HepG2 (cell line): ENCODE measurements around the gene AFF4. TPM values are rescaled to one million over a fixed set of nuclear protein-coding genes. Genes with fewer than 3 reads are reported as not detected.

Experiments
- ATAD3A ChIP-seq: sonication (generic); formaldehyde crosslinking; IDR thresholded peaks from 2 replicates; pipeline ENCODE4 v1.4.0; 2020; ENCODE audit warnings: missing genetic modification reagents
- JDP2 ChIP-seq: sonication (generic); formaldehyde crosslinking; IDR thresholded peaks from 2 replicates; pipeline ENCODE4 v1.8.1; 2022; ENCODE audit warnings: missing genetic modification reagents, borderline replicate concordance
- MYNN ChIP-seq: sonication (generic); formaldehyde crosslinking; IDR thresholded peaks from 2 replicates; pipeline ENCODE4 v1.4.0; 2020; ENCODE audit warnings: mild to moderate bottlenecking, low read depth, missing genetic modification reagents
- PCBP1 ChIP-seq: fragments of 200-400 bp; formaldehyde crosslinking; IDR thresholded peaks from 2 replicates; pipeline ENCODE4 v1.6.1; 2017; ENCODE audit warnings: mild to moderate bottlenecking, low read depth, low read length, borderline replicate concordance
- REL ChIP-seq: sonication (generic); formaldehyde crosslinking; conservative IDR thresholded peaks from 2 replicates; pipeline ENCODE4 v1.8.0; 2022; ENCODE audit warnings: mild to moderate bottlenecking, missing genetic modification reagents, moderate library complexity
- SKI ChIP-seq: fragments of 450-650 bp; IDR thresholded peaks from one replicate; pipeline ENCODE4 v1.6.1; 2018; ENCODE audit warnings: mild to moderate bottlenecking; ENCODE audit not compliant: partially characterized antibody
- ZNF703 ChIP-seq: sonication (generic); formaldehyde crosslinking; IDR thresholded peaks from 2 replicates; pipeline ENCODE4 v1.5.1; 2020; ENCODE audit warnings: missing genetic modification reagents, mild to moderate bottlenecking, moderate library complexity, borderline replicate concordance
- ZNF781 ChIP-seq: sonication (generic); formaldehyde crosslinking; IDR thresholded peaks from 2 replicates; pipeline ENCODE4 v1.5.1; 2020; ENCODE audit warnings: borderline replicate concordance, mild to moderate bottlenecking, missing genetic modification reagents; ENCODE audit errors: not compliant biosample characterization
- ZSCAN29 ChIP-seq: sonication (generic); formaldehyde crosslinking; conservative IDR thresholded peaks from 2 replicates; pipeline ENCODE4 v1.4.0; 2020; ENCODE audit warnings: mild to moderate bottlenecking, missing genetic modification reagents
- ZZZ3 ChIP-seq: sonication (generic); formaldehyde crosslinking; IDR thresholded peaks from 2 replicates; pipeline ENCODE4 v1.4.0; 2020; ENCODE audit warnings: missing genetic modification reagents, mild to moderate bottlenecking, borderline replicate concordance
- polyA plus RNA-seq, 8 experiments: library from polyadenylated mRNA; depleted of rRNA in 3 of 8; stranded (reverse) in 7 of 8; unstranded in 1 of 8; fragments of >200 nt; fragmentation: Illumina TruSeq in 4 of 8; extraction: Trizol in 4 of 8; gene quantifications; 2 replicates each; pipeline versions ENCODE4 v1.2.1 to v1.2.3, GENCODE V29; 2011 to 2016; ENCODE audit warnings: low read depth in 4 of 8, missing spikeins in 1 of 8, mixed read lengths in 1 of 8; ENCODE audit not compliant: insufficient read depth in 1 of 8
- total RNA-seq, 5 experiments: library from RNA; depleted of rRNA; stranded (reverse); fragments of >200 nt; fragmentation: Illumina TruSeq; extraction: Trizol; gene quantifications; 2 replicates each; pipeline ENCODE4 v1.2.3, GENCODE V29; 2016; ENCODE audit warnings: low read depth in 1 of 5
- TF ChIP-seq, protein P1 (sequence below): sonication (generic); formaldehyde crosslinking; IDR thresholded peaks from 2 replicates; pipeline ENCODE4 v1.4.0; 2020; ENCODE audit warnings: missing genetic modification reagents
- TF ChIP-seq, protein P2 (sequence below): fragments of 450-650 bp; IDR thresholded peaks from 2 replicates; pipeline ENCODE4 v1.6.1; 2017
- TF ChIP-seq, protein P3 (sequence below): sonication (generic); formaldehyde crosslinking; IDR thresholded peaks from 2 replicates; pipeline ENCODE4 v1.5.0; 2020; ENCODE audit warnings: mild to moderate bottlenecking, missing genetic modification reagents, borderline replicate concordance
- TF ChIP-seq, protein P4 (sequence below): sonication (generic); formaldehyde crosslinking; IDR thresholded peaks from 2 replicates; pipeline ENCODE4 v1.4.0; 2020; ENCODE audit warnings: missing genetic modification reagents

The AFF4 gene
- total and polyA plus RNA-seq, 2 of the 13 experiments (the other 11 are each of a cell fraction or from before 2014, with no cell fraction given) = 22.1 to 25.5 TPM

DNA sequence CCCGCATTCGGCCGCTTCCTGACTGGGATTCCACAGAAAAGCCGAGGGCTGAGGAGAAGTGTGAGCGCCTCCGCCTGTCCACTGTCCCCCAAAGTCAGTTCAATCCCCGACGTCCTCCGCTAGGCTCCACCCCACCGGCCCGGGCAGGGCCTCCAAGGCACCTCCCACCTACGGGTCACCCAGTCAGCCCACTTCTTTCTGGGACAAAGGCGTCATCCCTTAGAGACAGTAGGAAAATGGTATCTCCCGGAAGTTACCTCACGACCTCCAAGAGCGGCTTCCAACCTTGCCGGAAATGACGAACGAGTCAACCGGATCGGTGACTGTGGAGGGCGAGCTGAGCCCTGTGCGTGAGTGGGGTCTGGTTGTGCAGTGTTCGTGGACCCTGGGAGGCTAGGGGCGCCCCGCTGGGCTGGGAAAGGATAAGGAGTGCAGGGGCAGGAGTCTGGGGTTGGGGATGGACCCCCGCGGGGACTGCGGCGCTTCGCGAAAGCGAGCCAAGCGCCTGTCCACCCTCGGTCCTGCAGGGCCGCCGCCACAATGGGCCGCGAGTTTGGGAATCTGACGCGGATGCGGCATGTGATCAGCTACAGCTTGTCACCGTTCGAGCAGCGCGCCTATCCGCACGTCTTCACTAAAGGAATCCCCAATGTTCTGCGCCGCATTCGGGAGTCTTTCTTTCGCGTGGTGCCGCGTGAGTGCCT, 96.9 kb downstream of the AFF4 start, which contains the start of the genes GDF9 and UQCRQ (continued):
- TF ChIP-seq, protein P1, sequence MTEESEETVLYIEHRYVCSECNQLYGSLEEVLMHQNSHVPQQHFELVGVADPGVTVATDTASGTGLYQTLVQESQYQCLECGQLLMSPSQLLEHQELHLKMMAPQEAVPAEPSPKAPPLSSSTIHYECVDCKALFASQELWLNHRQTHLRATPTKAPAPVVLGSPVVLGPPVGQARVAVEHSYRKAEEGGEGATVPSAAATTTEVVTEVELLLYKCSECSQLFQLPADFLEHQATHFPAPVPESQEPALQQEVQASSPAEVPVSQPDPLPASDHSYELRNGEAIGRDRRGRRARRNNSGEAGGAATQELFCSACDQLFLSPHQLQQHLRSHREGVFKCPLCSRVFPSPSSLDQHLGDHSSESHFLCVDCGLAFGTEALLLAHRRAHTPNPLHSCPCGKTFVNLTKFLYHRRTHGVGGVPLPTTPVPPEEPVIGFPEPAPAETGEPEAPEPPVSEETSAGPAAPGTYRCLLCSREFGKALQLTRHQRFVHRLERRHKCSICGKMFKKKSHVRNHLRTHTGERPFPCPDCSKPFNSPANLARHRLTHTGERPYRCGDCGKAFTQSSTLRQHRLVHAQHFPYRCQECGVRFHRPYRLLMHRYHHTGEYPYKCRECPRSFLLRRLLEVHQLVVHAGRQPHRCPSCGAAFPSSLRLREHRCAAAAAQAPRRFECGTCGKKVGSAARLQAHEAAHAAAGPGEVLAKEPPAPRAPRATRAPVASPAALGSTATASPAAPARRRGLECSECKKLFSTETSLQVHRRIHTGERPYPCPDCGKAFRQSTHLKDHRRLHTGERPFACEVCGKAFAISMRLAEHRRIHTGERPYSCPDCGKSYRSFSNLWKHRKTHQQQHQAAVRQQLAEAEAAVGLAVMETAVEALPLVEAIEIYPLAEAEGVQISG = peak; percentile 95
- TF ChIP-seq ZZZ3 (CRISPR knock-in tag) = no peak
- TF ChIP-seq JDP2 (CRISPR knock-in tag) = no peak
- TF ChIP-seq REL (CRISPR knock-in tag) = peak; percentile 50; the same call in 1 of the 2 replicates
- TF ChIP-seq ZNF781 (CRISPR knock-in tag) = peak; percentile 62
- no peak for TF ChIP-seq ATAD3A
- peak; percentile 43 for TF ChIP-seq SKI
- TF ChIP-seq PCBP1 = no peak
- TF ChIP-seq ZSCAN29 = no peak; the same call in 1 of the 2 replicates
- TF ChIP-seq, protein P2, sequence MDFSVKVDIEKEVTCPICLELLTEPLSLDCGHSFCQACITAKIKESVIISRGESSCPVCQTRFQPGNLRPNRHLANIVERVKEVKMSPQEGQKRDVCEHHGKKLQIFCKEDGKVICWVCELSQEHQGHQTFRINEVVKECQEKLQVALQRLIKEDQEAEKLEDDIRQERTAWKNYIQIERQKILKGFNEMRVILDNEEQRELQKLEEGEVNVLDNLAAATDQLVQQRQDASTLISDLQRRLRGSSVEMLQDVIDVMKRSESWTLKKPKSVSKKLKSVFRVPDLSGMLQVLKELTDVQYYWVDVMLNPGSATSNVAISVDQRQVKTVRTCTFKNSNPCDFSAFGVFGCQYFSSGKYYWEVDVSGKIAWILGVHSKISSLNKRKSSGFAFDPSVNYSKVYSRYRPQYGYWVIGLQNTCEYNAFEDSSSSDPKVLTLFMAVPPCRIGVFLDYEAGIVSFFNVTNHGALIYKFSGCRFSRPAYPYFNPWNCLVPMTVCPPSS = no peak
- no peak for TF ChIP-seq MYNN (CRISPR knock-in tag)
- TF ChIP-seq ZNF703 = no peak
- TF ChIP-seq, protein P3, sequence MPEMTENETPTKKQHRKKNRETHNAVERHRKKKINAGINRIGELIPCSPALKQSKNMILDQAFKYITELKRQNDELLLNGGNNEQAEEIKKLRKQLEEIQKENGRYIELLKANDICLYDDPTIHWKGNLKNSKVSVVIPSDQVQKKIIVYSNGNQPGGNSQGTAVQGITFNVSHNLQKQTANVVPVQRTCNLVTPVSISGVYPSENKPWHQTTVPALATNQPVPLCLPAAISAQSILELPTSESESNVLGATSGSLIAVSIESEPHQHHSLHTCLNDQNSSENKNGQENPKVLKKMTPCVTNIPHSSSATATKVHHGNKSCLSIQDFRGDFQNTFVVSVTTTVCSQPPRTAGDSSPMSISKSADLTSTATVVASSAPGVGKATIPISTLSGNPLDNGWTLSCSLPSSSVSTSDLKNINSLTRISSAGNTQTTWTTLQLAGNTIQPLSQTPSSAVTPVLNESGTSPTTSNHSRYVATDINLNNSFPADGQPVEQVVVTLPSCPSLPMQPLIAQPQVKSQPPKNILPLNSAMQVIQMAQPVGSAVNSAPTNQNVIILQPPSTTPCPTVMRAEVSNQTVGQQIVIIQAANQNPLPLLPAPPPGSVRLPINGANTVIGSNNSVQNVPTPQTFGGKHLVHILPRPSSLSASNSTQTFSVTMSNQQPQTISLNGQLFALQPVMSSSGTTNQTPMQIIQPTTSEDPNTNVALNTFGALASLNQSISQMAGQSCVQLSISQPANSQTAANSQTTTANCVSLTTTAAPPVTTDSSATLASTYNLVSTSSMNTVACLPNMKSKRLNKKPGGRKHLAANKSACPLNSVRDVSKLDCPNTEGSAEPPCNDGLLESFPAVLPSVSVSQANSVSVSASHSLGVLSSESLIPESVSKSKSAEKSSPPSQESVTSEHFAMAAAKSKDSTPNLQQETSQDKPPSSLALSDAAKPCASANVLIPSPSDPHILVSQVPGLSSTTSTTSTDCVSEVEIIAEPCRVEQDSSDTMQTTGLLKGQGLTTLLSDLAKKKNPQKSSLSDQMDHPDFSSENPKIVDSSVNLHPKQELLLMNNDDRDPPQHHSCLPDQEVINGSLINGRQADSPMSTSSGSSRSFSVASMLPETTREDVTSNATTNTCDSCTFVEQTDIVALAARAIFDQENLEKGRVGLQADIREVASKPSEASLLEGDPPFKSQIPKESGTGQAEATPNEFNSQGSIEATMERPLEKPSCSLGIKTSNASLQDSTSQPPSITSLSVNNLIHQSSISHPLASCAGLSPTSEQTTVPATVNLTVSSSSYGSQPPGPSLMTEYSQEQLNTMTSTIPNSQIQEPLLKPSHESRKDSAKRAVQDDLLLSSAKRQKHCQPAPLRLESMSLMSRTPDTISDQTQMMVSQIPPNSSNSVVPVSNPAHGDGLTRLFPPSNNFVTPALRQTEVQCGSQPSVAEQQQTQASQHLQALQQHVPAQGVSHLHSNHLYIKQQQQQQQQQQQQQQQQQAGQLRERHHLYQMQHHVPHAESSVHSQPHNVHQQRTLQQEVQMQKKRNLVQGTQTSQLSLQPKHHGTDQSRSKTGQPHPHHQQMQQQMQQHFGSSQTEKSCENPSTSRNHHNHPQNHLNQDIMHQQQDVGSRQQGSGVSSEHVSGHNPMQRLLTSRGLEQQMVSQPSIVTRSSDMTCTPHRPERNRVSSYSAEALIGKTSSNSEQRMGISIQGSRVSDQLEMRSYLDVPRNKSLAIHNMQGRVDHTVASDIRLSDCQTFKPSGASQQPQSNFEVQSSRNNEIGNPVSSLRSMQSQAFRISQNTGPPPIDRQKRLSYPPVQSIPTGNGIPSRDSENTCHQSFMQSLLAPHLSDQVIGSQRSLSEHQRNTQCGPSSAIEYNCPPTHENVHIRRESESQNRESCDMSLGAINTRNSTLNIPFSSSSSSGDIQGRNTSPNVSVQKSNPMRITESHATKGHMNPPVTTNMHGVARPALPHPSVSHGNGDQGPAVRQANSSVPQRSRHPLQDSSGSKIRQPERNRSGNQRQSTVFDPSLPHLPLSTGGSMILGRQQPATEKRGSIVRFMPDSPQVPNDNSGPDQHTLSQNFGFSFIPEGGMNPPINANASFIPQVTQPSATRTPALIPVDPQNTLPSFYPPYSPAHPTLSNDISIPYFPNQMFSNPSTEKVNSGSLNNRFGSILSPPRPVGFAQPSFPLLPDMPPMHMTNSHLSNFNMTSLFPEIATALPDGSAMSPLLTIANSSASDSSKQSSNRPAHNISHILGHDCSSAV = no peak
- TF ChIP-seq, protein P4, sequence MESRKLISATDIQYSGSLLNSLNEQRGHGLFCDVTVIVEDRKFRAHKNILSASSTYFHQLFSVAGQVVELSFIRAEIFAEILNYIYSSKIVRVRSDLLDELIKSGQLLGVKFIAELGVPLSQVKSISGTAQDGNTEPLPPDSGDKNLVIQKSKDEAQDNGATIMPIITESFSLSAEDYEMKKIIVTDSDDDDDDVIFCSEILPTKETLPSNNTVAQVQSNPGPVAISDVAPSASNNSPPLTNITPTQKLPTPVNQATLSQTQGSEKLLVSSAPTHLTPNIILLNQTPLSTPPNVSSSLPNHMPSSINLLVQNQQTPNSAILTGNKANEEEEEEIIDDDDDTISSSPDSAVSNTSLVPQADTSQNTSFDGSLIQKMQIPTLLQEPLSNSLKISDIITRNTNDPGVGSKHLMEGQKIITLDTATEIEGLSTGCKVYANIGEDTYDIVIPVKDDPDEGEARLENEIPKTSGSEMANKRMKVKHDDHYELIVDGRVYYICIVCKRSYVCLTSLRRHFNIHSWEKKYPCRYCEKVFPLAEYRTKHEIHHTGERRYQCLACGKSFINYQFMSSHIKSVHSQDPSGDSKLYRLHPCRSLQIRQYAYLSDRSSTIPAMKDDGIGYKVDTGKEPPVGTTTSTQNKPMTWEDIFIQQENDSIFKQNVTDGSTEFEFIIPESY (CRISPR knock-in tag) = no peak
